Measurements from ENCODE around the gene PSME3IP1.
"Not testable (repeated sequence)": the region's sequence is repeated elsewhere in the genome, so short reads cannot be mapped to it uniquely, and the experiment has no call there.

PSME3IP1 gene

GRCh38 chr16:57200926-57201325, 15.1 kb upstream of the PSME3IP1 start:
- FAIRE-seq; DNase-seq (ENCODE audit: extremely low spot score, insufficient read length, low read depth): not testable (repeated sequence)

DNA sequence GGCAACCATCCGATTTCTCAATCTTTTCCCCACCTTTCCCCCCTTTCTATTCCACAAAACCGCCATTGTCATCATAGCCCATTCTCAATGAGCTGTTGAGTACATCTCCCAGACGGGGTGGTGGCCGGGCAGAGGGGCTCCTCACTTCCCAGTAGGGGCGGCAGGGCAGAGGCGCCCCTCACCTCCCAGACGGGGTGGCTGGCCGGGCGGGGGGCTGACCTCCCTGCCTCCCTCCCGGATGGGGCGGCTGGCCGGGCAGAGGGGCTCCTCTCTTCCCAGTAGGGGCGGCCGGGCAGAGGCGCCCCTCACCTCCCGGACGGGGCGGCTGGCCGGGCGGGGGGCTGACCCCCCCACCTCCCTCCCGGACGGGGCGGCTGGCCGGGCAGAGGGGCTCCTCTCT, 14.5 kb upstream of the PSME3IP1 start:
- DNase-seq (ENCODE audit: extremely low spot score, insufficient read length, low read depth); FAIRE-seq: not testable (repeated sequence)

GRCh38 chr16:57196753-57197152, 10.9 kb upstream of the PSME3IP1 start:
- FAIRE-seq (no peak), DNase-seq (ENCODE audit: extremely low spot score, insufficient read length, low read depth) (no peak)

DNA sequence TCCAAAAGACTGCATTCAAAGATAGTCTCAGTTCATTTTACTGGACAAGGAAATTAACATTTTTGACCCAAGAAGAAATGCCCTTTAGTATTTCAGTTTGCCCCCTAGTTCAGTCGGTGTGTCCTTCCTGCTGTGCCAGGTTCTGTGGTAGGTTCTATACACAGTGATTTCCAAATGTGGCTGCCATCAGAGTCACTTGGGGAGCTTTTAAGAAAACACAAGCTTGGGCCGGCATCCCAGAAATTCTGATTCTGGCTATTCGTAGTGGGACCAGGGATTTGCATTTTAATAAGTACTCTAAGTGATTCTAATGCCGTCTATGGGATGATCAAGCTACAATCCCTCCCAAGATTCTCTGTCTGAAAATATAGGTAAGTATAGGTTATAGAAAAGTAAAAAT, 10.4 kb upstream of the PSME3IP1 start:
- FAIRE-seq, result no peak

GRCh38 chr16:57194512-57194911, 8.7 kb upstream of the PSME3IP1 start:
- FAIRE-seq (no peak), DNase-seq (ENCODE audit: extremely low spot score, insufficient read length, low read depth) (no peak)

More for the DNA sequence above, 10.4 kb upstream of the PSME3IP1 start:
- no peak for DNase-seq (ENCODE audit: extremely low spot score, insufficient read length, low read depth)

- FAIRE-seq, result peak; percentile 47
Observed at GRCh38 chr16:57192720-57193486, 7.1 kb upstream of the PSME3IP1 start.

DNA sequence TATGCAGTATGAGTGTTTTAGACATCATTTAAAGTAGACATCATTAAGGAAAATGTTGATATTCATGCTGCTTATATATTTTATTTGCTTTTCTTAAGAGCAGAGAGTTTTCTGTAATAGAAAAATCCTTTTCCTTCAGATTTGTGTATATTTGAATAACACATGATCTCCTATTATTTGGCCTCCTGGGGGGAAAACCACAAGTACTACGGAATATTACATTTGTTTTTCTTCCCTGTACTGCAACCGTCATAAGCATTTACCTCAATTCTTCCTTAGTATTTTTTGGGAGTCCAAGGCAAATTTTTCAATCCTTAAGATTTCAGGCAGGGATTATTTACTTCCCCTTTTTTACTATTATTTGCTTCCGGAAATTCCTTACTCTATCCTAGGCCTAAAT, 6.3 kb upstream of the PSME3IP1 start:
- FAIRE-seq (no peak), DNase-seq (ENCODE audit: extremely low spot score, insufficient read length, low read depth) (no peak)

More at GRCh38 chr16:57192720-57193486, 7.1 kb upstream of the PSME3IP1 start:
- no peak for DNase-seq (ENCODE audit: extremely low spot score, insufficient read length, low read depth)

DNA sequence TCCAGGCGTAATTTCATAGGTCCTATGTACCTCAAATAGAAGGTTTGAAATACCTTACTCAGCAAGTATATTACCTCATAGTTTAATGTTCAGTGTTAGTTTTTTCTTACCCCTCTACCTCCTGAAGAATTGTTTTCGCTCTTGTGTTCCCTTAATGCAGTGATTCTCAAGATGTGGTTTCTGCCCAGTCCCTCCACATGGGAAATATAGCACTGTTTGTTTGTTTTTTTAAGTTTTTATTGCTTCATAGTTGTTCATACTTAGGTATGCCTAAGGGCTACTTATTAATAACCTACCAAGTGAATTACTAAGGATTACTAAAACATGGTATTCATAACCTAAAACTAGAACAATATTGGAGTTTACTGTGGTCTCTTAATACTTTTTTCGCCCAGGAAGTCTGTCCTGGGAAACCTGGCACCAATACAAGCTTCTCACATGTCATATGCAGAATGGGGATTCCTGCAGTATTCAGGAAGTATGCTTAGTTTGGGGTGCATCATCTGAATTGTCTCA, 5.3 kb upstream of the PSME3IP1 start:
- FAIRE-seq (no peak), DNase-seq (ENCODE audit: extremely low spot score, insufficient read length, low read depth) (no peak)

- no peak for FAIRE-seq
- DNase-seq (ENCODE audit: extremely low spot score, insufficient read length, low read depth), result no peak
Observed at GRCh38 chr16:57190136-57190535, 4.3 kb upstream of the PSME3IP1 start.

DNA sequence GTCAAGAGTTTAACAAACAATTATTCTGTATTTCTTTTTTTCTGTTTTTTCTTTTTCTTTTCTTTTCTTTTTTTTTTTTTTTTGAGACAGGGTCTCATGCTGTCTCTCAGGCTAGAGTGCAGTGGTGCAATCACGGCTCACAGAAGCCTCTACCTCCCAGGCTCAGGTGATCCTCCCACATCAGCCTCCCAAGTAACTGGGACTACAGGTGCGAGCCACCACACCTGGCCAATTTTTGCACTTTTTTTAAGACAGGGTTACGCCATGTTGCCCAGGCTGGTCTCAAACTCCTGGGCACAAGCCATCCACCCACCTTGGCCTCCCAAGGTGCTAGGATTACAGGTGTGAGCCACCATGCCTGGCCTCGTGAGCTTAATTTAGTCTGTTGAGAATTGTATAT, 3.7 kb upstream of the PSME3IP1 start:
- not testable (repeated sequence) for FAIRE-seq; DNase-seq (ENCODE audit: extremely low spot score, insufficient read length, low read depth)

GRCh38 chr16:57188711-57189002, 2.8 kb upstream of the PSME3IP1 start:
- DNase-seq (ENCODE audit: extremely low spot score, insufficient read length, low read depth), result no peak
- no peak for FAIRE-seq

DNA sequence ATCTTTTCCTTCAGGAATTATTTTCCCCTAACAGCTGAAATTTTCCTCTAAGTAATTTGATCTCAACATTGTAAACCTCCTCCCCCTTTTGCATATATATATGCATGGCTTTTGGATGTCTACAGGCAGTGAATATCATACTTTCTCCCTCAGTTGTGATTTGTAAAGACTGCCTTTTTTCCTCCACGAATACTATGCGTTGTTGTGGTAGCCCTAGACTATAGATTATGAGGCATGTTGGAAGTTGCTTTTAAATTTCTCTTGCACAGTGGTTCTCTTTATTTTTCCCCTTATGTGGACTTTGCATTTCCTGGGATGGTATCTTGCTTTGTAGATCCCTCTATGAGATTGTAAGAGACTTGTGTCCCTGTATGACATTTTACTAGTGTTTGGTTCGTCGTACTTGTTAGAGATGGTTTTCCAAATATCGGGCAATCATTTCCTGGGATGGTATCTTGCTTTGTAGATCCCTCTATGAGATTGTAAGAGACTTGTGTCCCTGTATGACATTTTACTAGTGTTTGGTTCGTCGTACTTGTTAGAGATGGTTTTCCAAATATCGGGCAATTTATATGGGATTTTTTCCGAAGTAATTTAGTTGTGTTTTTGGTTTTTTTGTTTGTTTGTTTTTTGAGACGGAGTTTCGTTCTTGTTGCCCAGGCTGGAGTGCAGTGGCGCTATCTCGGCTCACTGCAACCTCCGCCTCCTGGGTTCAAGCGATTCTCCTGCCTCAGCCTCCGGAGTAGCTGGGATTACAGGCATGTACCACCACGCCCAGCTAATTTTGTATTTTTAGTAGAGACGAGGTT, 2.3 kb upstream of the PSME3IP1 start:
- peak; percentile 46 for FAIRE-seq
- DNase-seq (ENCODE audit: extremely low spot score, insufficient read length, low read depth), result not testable (repeated sequence)

GRCh38 chr16:57186872-57187854, 1.3 kb upstream of the PSME3IP1 start:
- DNase-seq (ENCODE audit: extremely low spot score, insufficient read length, low read depth) (no peak), FAIRE-seq (peak; percentile 69)

DNA sequence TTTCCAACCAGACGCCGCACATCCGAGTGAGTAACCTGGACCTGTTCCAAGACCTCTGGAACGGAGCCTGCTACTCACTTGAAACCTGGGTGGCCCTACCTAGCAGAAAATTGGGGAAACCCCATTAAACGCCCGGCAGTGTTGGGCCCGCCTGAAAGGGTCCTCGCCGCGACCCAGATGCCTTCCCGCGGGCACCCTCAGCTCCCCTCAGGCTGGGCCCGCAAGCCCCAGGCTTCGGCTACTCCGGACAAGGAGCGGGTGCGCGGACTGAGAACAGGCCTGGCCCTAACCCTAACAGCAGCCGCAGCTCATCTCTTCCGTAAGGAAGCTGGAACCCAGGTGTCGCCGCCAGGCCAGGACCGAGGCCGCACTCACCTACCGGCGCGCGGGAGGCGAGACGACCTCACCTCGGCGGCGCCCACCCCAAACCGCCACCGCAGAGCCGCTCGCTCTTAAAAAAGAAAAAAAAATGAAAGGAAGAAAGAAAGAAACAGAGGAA, 344 bp downstream of the PSME3IP1 start:
- no peak for FAIRE-seq
- DNase-seq (ENCODE audit: extremely low spot score, insufficient read length, low read depth), result peak; percentile 23

DNA sequence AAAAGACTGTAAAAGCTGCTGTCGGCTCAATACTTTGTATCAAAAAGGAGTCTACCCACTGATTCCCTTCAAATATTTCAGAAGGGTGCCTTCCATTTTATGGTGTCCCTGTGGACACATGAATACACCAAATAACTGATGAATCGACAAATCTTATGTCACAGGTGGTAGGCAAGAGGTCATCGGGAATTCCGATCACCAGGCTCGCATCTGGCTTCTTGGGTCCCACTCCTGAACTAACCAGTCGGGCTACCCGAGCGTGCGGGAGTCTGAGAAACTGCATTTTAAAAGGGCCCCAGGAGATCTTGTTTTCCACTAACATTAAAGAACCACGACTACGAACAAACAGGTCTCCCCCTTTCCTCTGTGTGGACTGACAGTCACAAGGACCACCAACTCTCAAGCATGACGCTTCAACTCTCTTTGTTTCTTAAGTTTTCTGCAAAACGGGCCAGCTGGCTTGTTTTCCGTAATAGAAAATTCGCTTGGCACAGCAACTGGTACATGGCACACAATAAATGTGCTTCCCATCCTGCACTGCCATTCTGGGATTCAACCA, 873 bp downstream of the PSME3IP1 start:
- no peak for DNase-seq (ENCODE audit: extremely low spot score, insufficient read length, low read depth)
- no peak for FAIRE-seq

DNA sequence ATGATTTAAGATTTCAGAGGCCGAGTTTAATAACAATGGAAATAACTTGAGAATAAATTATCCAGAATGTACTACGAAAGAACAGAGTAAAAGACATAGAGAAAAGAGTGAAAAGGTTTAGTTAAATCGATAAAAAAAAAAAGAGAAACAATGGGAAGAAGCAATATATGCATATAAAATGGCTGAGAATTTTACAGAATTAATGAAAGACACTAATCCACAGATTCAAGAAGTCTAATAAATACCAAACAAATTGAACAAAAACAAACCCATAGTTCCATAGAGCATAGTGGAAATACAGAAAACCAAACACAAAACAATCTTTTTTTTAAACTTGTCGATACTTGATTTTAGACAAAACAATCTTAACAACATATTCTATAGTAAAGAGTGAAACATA, 1.7 kb downstream of the PSME3IP1 start:
- DNase-seq (ENCODE audit: extremely low spot score, insufficient read length, low read depth), result no peak
- no peak for FAIRE-seq

GRCh38 chr16:57179215-57179828, 6.5 kb downstream of the PSME3IP1 start:
- DNase-seq (ENCODE audit: extremely low spot score, insufficient read length, low read depth), result no peak
- FAIRE-seq, result no peak

DNA sequence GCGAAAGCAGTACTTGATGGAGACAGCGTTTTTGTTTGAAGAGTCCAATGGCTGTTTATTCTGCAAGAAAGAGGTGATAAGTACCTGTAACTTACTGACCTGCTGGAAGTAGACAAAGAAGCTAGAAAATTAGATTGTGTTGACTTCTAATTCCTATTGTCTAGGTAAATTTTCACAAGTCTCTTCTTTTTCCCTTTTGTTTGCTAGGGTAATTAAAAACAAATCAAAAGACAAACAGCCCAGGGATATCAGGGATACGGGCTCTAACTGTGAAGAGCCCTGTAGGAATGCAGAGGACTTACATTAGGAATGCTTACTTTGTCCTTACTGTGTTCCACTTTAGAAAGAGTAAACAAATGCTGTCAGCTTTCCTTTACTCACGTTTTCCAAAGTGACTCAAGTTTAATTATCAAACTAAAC, 7.0 kb downstream of the PSME3IP1 start:
- no peak for DNase-seq (ENCODE audit: extremely low spot score, insufficient read length, low read depth)

GRCh38 chr16:57178196-57178595, 7.6 kb downstream of the PSME3IP1 start:
- FAIRE-seq, result no peak

More for the DNA sequence above, 7.0 kb downstream of the PSME3IP1 start:
- no peak for FAIRE-seq

More at GRCh38 chr16:57178196-57178595, 7.6 kb downstream of the PSME3IP1 start:
- no peak for DNase-seq (ENCODE audit: extremely low spot score, insufficient read length, low read depth)
